GM18526 (cell line): Measurements from ENCODE around the gene MYOG.

Source experiments
- POLR2A ChIP-seq: IDR thresholded peaks from 3 replicates; pipeline ENCODE4 v1.6.1; 2011; ENCODE audit not compliant: insufficient read length; ENCODE audit errors: extremely low read depth

Gene MYOG

GRCh38 chr1:203124011-203124410, 38.2 kb upstream of the MYOG start:
- no peak for TF ChIP-seq POLR2A

- TF ChIP-seq POLR2A, result no peak
Observed at GRCh38 chr1:203122159-203122558, 36.3 kb upstream of the MYOG start.

GRCh38 chr1:203121186-203122015, 35.6 kb upstream of the MYOG start:
- TF ChIP-seq POLR2A, result no peak

- TF ChIP-seq POLR2A, result no peak
Observed at GRCh38 chr1:203120325-203121153, 34.7 kb upstream of the MYOG start.

DNA sequence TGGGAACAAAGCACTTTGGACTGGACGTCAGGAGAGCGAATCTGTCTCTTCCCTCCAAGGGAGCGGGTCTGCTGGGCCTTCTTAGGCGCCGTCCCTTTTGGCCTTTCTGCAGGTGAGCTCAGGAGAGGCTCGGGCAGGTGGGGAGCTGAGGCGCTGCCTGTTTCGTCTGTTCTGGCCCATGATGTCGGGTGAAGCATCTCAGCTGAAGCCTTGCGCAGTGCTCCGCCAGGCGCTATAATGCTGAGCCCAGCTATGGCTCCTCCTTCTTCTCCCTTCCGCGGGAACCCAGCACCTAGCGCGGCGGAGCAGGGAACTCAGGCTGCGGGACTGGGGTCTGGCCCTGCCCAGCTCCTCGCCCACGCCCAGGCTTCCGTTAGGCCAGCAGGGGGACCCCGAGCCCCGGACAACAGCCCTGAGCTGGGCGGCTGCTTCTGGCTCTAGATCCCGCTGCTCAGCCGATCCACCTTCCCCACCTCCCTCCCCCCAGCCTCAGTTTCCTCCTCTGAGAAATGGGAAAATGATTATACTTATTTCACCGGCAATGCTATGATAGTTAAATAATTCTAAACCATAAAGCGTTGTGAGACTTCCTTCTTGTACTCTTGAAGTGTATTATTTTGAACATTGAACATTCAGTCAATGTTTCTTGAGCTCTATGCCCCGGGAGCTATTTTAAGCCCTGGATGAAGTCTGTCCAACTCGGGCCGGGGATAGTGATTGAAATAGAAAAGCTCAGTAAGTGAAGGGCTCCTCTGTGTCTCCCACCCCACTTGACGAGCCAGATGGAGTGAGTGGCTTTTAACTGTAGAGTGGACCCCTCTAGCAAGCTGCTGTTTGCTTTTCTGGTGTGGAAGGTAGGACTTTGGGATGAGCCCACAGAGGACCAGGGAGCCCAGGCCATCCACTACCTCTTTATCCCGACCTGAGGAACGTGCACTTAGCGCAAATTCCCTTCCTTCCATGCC, 32.1 kb upstream of the MYOG start:
- no peak for TF ChIP-seq POLR2A

GRCh38 chr1:203116091-203116820, 30.4 kb upstream of the MYOG start:
- TF ChIP-seq POLR2A, result no peak

DNA sequence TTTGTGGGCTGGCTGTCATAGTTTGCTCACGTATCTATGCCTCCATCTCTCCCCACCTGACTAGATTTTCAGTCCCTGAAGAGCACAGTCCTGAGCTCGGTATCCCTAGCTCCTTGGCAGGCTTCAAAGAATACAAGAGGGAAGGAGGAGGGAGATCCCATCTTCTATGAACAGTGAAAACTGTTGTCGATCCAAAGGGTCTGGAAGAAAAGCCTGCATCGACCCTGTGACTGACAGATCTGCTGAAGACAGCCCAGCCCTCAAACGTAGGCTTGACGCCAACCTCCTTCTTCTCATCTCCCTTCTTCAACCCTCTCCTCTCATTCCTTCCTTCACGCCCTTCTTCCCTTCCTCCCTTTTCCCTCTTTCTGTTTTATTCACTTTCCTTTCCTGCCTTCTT, 28.4 kb upstream of the MYOG start:
- no peak for TF ChIP-seq POLR2A

GRCh38 chr1:203113308-203113707, 27.5 kb upstream of the MYOG start:
- TF ChIP-seq POLR2A, result no peak

GRCh38 chr1:203112475-203112874, 26.7 kb upstream of the MYOG start:
- no peak for TF ChIP-seq POLR2A

GRCh38 chr1:203104789-203105390, 19.1 kb upstream of the MYOG start:
- no peak for TF ChIP-seq POLR2A

DNA sequence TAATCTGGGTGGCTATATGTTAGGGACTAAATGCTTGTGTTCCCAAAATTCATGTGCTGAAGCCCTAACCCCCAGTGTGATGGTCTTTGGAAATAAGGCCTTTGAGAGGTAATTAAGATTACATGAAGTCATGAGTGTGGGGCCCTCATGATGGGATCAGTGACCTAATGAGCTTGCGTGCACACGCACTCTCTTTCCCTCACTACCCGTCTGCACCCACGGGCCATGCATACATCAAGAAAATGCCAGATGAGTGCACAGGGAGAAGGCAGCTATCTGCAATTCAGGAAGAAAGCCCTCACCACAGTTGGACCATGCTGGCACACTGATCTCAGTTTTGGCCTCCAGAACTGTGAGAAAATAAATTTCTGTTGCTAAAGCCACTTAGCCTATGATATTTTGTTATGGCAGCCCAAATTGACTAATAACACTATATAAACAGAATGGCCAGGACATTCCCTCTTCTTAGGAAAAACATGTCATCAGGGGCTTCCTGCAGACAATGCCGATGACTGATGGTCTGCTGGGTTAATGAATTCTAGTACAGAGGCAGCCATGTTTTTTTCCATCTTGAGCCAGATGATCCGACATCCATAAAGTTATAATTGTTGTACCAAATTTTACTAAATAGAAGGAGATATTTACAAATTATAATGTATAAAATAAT, 18.1 kb upstream of the MYOG start:
- TF ChIP-seq POLR2A, result no peak

GRCh38 chr1:203103216-203103615, 17.4 kb upstream of the MYOG start:
- no peak for TF ChIP-seq POLR2A

GRCh38 chr1:203101813-203102634, 16.2 kb upstream of the MYOG start:
- no peak for TF ChIP-seq POLR2A
